ENCODE measurements around the gene ASTN1. TPM values are rescaled to one million over a fixed set of nuclear protein-coding genes. Genes with fewer than 3 reads are reported as not detected.
"Not testable (repeated sequence)": the region's sequence is repeated elsewhere in the genome, so short reads cannot be mapped to it uniquely, and the experiment has no call there.

The ASTN1 gene
- total and polyA plus RNA-seq, 11 donors = 0.15 to 3.6 (median 0.44) TPM

GRCh38 chr1:177077734-177078499 lies 86.6 kb downstream of the ASTN1 start:
- no peak overlapping the region for H3K4me3 ChIP-seq
- 77 to 80% (median 79%) methylated on average over 4 of the region's 4 CpGs for WGBS, 4 donors
- no peaks in the 10 kb centered on the region for H3K9me3 ChIP-seq
- intact Hi-C loops (cut with DNase I) = no loop called here
- ATAC-seq (no peak), DNase-seq (no peak)
- no peaks in the 10 kb centered on the region for H3K4me1 ChIP-seq
- no peaks in the 10 kb centered on the region for H3K36me3 ChIP-seq
- no peak overlapping the region for H3K27ac ChIP-seq
- TF ChIP-seq POLR2A (IDR thresholded peaks at IDR 0.05) = no peak
- peaks cover 0 to 6% (median 0%) of the 10 kb centered on the region in 9 donors for H3K27me3 ChIP-seq

GRCh38 chr1:177077006-177077405 lies 87.5 kb downstream of the ASTN1 start:
- H3K4me1 ChIP-seq = no peaks in the 10 kb centered on the region
- TF ChIP-seq POLR2A (IDR thresholded peaks at IDR 0.05) = no peak
- TF ChIP-seq CTCF (IDR thresholded peaks at IDR 0.05) = no peak
- H3K9me3 ChIP-seq = no peaks in the 10 kb centered on the region
- 89 to 93% (median 92%) methylated on average over 8 of the region's 8 CpGs for WGBS, 4 donors
- no peak for DNase-seq
- no peak overlapping the region for H3K27ac ChIP-seq
- peaks cover 0 to 6% (median 0%) of the 10 kb centered on the region in 9 donors for H3K27me3 ChIP-seq
- ATAC-seq = no peak
- intact Hi-C loops (cut with DNase I) = no loop called here
- no peaks in the 10 kb centered on the region for H3K36me3 ChIP-seq
- no peak overlapping the region for H3K4me3 ChIP-seq

GRCh38 chr1:177074811-177075210 lies 89.7 kb downstream of the ASTN1 start:
- H3K27me3 ChIP-seq; intact Hi-C loops (cut with DNase I); H3K4me1 ChIP-seq; H3K27ac ChIP-seq; H3K4me3 ChIP-seq; ATAC-seq; DNase-seq; H3K36me3 ChIP-seq; H3K9me3 ChIP-seq: not testable (repeated sequence)
- whole genome bisulfite sequencing, 4 donors = 94 to 97% (median 96%) methylated on average over 3 of the region's 3 CpGs

- intact Hi-C loops (cut with DNase I) = no loop called here
- H3K27ac ChIP-seq = no peak overlapping the region
- DNase-seq (no peak), ATAC-seq (no peak)
- no peaks in the 10 kb centered on the region for H3K27me3 ChIP-seq
- no peak overlapping the region for H3K4me3 ChIP-seq
- TF ChIP-seq POLR2A (IDR thresholded peaks at IDR 0.05) = no peak
- no peak for TF ChIP-seq CTCF (IDR thresholded peaks at IDR 0.05)
- H3K9me3 ChIP-seq = no peaks in the 10 kb centered on the region
- WGBS, 4 donors = 53 to 77% (median 64%) methylated on average over 3 of the region's 3 CpGs
- H3K36me3 ChIP-seq = no peaks in the 10 kb centered on the region
- H3K4me1 ChIP-seq = no peaks in the 10 kb centered on the region
Measured at GRCh38 chr1:177069490-177069889, 95.0 kb downstream of the ASTN1 start.

GRCh38 chr1:177067752-177068410 lies 96.6 kb downstream of the ASTN1 start:
- TF ChIP-seq POLR2A (IDR thresholded peaks at IDR 0.05) = no peak
- no peak for TF ChIP-seq CTCF (IDR thresholded peaks at IDR 0.05)
- Histone ChIP-seq H3K36me3 (no peaks in the 10 kb centered on the region), H3K4me1 (no peaks in the 10 kb centered on the region), H3K27ac (no peak overlapping the region), H3K4me3 (no peak overlapping the region), H3K9me3 (no peaks in the 10 kb centered on the region), H3K27me3 (no peaks in the 10 kb centered on the region)
- WGBS, 4 donors = 74 to 80% (median 76%) methylated on average over 7 of the region's 7 CpGs
- ATAC-seq (no peak), DNase-seq (no peak)
- intact Hi-C loops (cut with DNase I) = no loop called here

Measured in heart left ventricle (tissue), 16 donors.